ENCODE results near the gene CDKL2.
A peak's percentile ranks its signal among the peaks of the same experiment; 100 is the strongest.

CDKL2 gene

GRCh38 chr4:75637827-75638226 lies 7.5 kb upstream of the CDKL2 start:
- no peak for DNase-seq

- DNase-seq: no peak
These were observed 6.8 kb upstream of the CDKL2 start for GRCh38 chr4:75637176-75637575.

GRCh38 chr4:75634951-75635350 lies 4.6 kb upstream of the CDKL2 start:
- no peak for DNase-seq

- DNase-seq: no peak
These were observed 4.0 kb upstream of the CDKL2 start for GRCh38 chr4:75634281-75634680.

GRCh38 chr4:75633846-75634245 lies 3.5 kb upstream of the CDKL2 start:
- DNase-seq: no peak

GRCh38 chr4:75630937-75631329 lies 605 bp upstream of the CDKL2 start:
- no peak for DNase-seq

GRCh38 chr4:75629239-75629638 lies 1.1 kb downstream of the CDKL2 start:
- no peak for DNase-seq

- DNase-seq: no peak
These were observed 7.3 kb downstream of the CDKL2 start for GRCh38 chr4:75623026-75623425.

- no peak for DNase-seq
These were observed 8.6 kb downstream of the CDKL2 start for GRCh38 chr4:75621715-75622114.

- DNase-seq: no peak
These were observed 18.0 kb downstream of the CDKL2 start for GRCh38 chr4:75612306-75612705.

- no peak for DNase-seq
These were observed 24.4 kb downstream of the CDKL2 start for GRCh38 chr4:75605928-75606327.

- DNase-seq: no peak
These were observed 30.7 kb downstream of the CDKL2 start for GRCh38 chr4:75599647-75600046.

- peak; percentile 59 for DNase-seq
These were observed 31.9 kb downstream of the CDKL2 start for GRCh38 chr4:75598390-75598789.

GRCh38 chr4:75596061-75596460 lies 34.3 kb downstream of the CDKL2 start:
- no peak for DNase-seq

GRCh38 chr4:75593393-75593792 lies 36.9 kb downstream of the CDKL2 start:
- DNase-seq: no peak

GRCh38 chr4:75584067-75584466 lies 46.3 kb downstream of the CDKL2 start:
- DNase-seq: no peak

GRCh38 chr4:75567725-75568124 lies 62.6 kb downstream of the CDKL2 start:
- no peak for DNase-seq

GRCh38 chr4:75566911-75567310 lies 63.4 kb downstream of the CDKL2 start:
- DNase-seq: no peak

GRCh38 chr4:75565481-75565880 lies 64.8 kb downstream of the CDKL2 start:
- DNase-seq: no peak

- DNase-seq: no peak
These were observed 66.3 kb downstream of the CDKL2 start for GRCh38 chr4:75564023-75564422.

GRCh38 chr4:75561789-75562188 lies 68.5 kb downstream of the CDKL2 start:
- DNase-seq: no peak

GRCh38 chr4:75557696-75558095 lies 72.6 kb downstream of the CDKL2 start:
- DNase-seq: no peak

- DNase-seq: peak; percentile 79
These were observed 74.8 kb downstream of the CDKL2 start, which contains the start of gene ODAPH for GRCh38 chr4:75555294-75556164. Gene ODAPH, plus strand, starts transcription at chr4:75556066. Its CDS starts 17 bp downstream, at chr4:75556083.

- no peak for DNase-seq
These were observed 77.9 kb downstream of the CDKL2 start for GRCh38 chr4:75552452-75552851.

- peak; percentile 34 for DNase-seq
These were observed 81.3 kb downstream of the CDKL2 start for GRCh38 chr4:75549019-75549418.

All from activated CD4-positive, alpha-beta T cell treated with anti-CD3 and anti-CD28 coated beads, Interleukin-10, Interleukin-2, amounts not matched to agents 100 ng/mL and 50 ng/mL, durations not matched to agents 16 hours and 8 hours (primary cell).